NOMO-1 (cell line): ENCODE results near the gene ENPP7.

ENCODE experiments used
- DNase-seq, 2 experiments: peaks; one replicate each; lab custom pipeline; 2025; ENCODE audit not compliant: unreplicated experiment in 2 of 2; lab: John Stamatoyannopoulos, UW

Gene ENPP7

GRCh38 chr17:79776376-79777119 is 45.8 kb downstream of the ENPP7 start:
- no peak for DNase-seq

GRCh38 chr17:79777120-79777893 is 46.6 kb downstream of the ENPP7 start:
- DNase-seq, result no peak

- DNase-seq, result peak; percentile 54 to 84
Observed at GRCh38 chr17:79777894-79778503, 47.3 kb downstream of the ENPP7 start, which contains the start of gene CBX2. Gene CBX2, plus strand, starts transcription at chr17:79778148. Its CDS starts 88 bp downstream, at chr17:79778236.

- DNase-seq, result no peak
Observed at GRCh38 chr17:79778504-79779083, 47.9 kb downstream of the ENPP7 start.

GRCh38 chr17:79779084-79779529 is 48.4 kb downstream of the ENPP7 start:
- DNase-seq, result no peak

- no peak for DNase-seq
Observed at GRCh38 chr17:79779661-79780365, 49.1 kb downstream of the ENPP7 start.

- no peak for DNase-seq
Observed at GRCh38 chr17:79781012-79781650, 50.4 kb downstream of the ENPP7 start.

GRCh38 chr17:79781736-79782575 is 51.2 kb downstream of the ENPP7 start:
- DNase-seq, result no peak

GRCh38 chr17:79783891-79784290 is 53.1 kb downstream of the ENPP7 start:
- DNase-seq, result no peak

- DNase-seq, result no peak
Observed at GRCh38 chr17:79784353-79785016, 53.7 kb downstream of the ENPP7 start.

- no peak for DNase-seq
Observed at GRCh38 chr17:79785017-79785899, 54.5 kb downstream of the ENPP7 start.

GRCh38 chr17:79785900-79786810 is 55.4 kb downstream of the ENPP7 start:
- DNase-seq, result no peak

- DNase-seq, result no peak
Observed at GRCh38 chr17:79786930-79787643, 56.3 kb downstream of the ENPP7 start.

- DNase-seq, result no peak
Observed at GRCh38 chr17:79788455-79788854, 57.7 kb downstream of the ENPP7 start.

- no peak for DNase-seq
Observed at GRCh38 chr17:79788989-79789942, 58.5 kb downstream of the ENPP7 start.
